Spleen (tissue), 7 donors: ENCODE measurements around the gene NMNAT1.

Experiments
- POLR2A ChIP-seq, 3 donors: fragments of 450-650 bp; IDR thresholded peaks; one replicate each; pipeline ENCODE4 v1.5.1; 2017; ENCODE audit warnings: antibody characterized with exemption in 3 of 3, mild to moderate bottlenecking in 1 of 3
- TF ChIP-seq, protein P1 (sequence below), 11 experiments: fragments of 200-600 bp in 7 of 11; fragments of 450-650 bp in 4 of 11; sonication (generic) in 4 of 11; IDR thresholded peaks in 8 of 11; conservative IDR thresholded peaks in 3 of 11; 1 replicate in 7 of 11; 2 replicates in 4 of 11; pipeline versions ENCODE4 v1.4.0 to v1.8.0; 2016 to 2021; ENCODE audit warnings: antibody characterized with exemption in 11 of 11, inconsistent platforms in 4 of 11, mild to moderate bottlenecking in 1 of 11
- donor health status: DM: no; HTN: no; CAD: no; lungs with moderate emphysema.
- donor health status: DM: no; HTN: no; CAD: no.
- donor health status: DM: no; HTN: no; CAD: no.

DNA sequence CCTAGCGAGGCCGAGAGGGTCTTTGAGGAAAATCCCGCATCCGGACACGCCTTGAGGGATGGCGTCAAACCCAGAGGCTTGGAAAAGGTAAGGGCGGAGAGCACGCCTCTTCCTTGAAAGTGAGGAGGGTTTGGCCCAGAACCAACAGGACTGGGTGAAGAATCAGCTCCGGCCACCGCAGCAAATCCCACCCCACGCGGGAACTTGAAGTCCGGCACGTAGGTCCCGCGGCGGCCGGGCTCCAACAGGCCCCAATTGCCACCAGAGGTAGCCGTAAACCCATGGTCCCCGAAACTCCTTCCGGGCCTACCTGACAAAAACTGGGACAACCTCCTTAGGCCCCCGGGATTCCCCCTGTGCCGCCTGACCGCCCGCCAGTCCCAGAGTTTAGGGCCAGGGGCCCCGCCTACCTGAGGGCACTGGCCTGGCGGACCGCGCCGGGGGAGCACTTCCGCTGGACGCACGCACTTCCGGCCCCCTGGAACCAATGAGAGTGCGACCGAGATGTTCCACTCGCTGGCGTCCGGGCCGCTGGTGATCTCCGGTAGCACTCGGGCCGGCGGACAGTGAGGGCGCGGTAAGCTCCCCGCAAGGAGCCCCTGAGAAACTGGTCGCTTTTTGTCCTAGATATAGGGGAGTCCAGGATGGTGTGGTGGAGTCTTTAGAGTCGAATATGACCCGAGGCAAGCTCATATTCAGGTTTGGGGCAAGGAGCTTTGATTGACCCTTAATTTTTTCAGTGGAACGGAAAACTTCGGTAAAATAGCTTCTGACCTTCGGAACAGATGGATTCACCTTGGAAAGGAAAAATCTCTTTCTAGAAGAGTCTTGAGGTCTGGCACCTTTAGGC lies at the start of gene NMNAT1, which contains the start of gene LZIC:
- TF ChIP-seq POLR2A (IDR thresholded peaks at IDR 0.05): peak; percentile 78 to 90 (median 83)
- TF ChIP-seq, protein P1, sequence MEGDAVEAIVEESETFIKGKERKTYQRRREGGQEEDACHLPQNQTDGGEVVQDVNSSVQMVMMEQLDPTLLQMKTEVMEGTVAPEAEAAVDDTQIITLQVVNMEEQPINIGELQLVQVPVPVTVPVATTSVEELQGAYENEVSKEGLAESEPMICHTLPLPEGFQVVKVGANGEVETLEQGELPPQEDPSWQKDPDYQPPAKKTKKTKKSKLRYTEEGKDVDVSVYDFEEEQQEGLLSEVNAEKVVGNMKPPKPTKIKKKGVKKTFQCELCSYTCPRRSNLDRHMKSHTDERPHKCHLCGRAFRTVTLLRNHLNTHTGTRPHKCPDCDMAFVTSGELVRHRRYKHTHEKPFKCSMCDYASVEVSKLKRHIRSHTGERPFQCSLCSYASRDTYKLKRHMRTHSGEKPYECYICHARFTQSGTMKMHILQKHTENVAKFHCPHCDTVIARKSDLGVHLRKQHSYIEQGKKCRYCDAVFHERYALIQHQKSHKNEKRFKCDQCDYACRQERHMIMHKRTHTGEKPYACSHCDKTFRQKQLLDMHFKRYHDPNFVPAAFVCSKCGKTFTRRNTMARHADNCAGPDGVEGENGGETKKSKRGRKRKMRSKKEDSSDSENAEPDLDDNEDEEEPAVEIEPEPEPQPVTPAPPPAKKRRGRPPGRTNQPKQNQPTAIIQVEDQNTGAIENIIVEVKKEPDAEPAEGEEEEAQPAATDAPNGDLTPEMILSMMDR (IDR thresholded peaks at IDR 0.05 in 8 of 11, conservative IDR thresholded peaks at IDR 0.05 in 3 of 11): peak in 3 of 11 experiments; percentile 16 to 46 (median 44)
